Activated T-cell treated with anti-CD3 and anti-CD28 coated beads, Interleukin-2, amount 50 U/mL, for 48 hours (primary cell): Measurements from ENCODE around the gene LMF1.

Source experiments
- DNase-seq, 2 experiments: peaks; one replicate each; pipeline ENCODE4 v3.0.0-alpha.2; 2020

Gene LMF1

GRCh38 chr16:970766-971581 lies at the start of gene LMF1:
Gene LMF1, minus strand, starts transcription at chr16:970984. Its CDS starts 4 bp downstream, at chr16:970980.
- DNase-seq, result peak; percentile 96 to 97

GRCh38 chr16:1020091-1020399 lies 49.3 kb upstream of the LMF1 start:
- DNase-seq, result no peak

- DNase-seq, result no peak
These were observed 48.7 kb upstream of the LMF1 start for GRCh38 chr16:1019231-1020090.

- no peak for DNase-seq
These were observed 47.8 kb upstream of the LMF1 start for GRCh38 chr16:1018447-1019198.

- DNase-seq, result no peak
These were observed 44.1 kb upstream of the LMF1 start for GRCh38 chr16:1014771-1015495.

GRCh38 chr16:1014221-1014620 lies 43.4 kb upstream of the LMF1 start:
- no peak for DNase-seq

GRCh38 chr16:1013593-1013900 lies 42.8 kb upstream of the LMF1 start:
- no peak for DNase-seq

- no peak for DNase-seq
These were observed 42.2 kb upstream of the LMF1 start for GRCh38 chr16:1012722-1013592.

- DNase-seq, result no peak
These were observed 41.4 kb upstream of the LMF1 start for GRCh38 chr16:1012135-1012534.

GRCh38 chr16:1011316-1012082 lies 40.7 kb upstream of the LMF1 start:
- DNase-seq, result no peak

- DNase-seq, result no peak
These were observed 40.0 kb upstream of the LMF1 start for GRCh38 chr16:1010815-1011214.

- DNase-seq, result no peak
These were observed 39.5 kb upstream of the LMF1 start for GRCh38 chr16:1010251-1010650.

- DNase-seq, result no peak
These were observed 38.8 kb upstream of the LMF1 start for GRCh38 chr16:1009358-1010150.

GRCh38 chr16:1008085-1008484 lies 37.3 kb upstream of the LMF1 start:
- no peak for DNase-seq

GRCh38 chr16:1007284-1007850 lies 36.6 kb upstream of the LMF1 start:
- no peak for DNase-seq

- DNase-seq, result no peak
These were observed 36.0 kb upstream of the LMF1 start for GRCh38 chr16:1006781-1007180.

GRCh38 chr16:1005286-1005685 lies 34.5 kb upstream of the LMF1 start:
- DNase-seq, result no peak

- DNase-seq, result peak; percentile 74 to 76
These were observed 32.9 kb upstream of the LMF1 start for GRCh38 chr16:1003391-1004347.
